Stimulated activated CD8-positive, alpha-beta memory T cell treated with anti-CD3 and anti-CD28 coated beads, Interleukin-15, amount 100 ng/mL, for 24 hours (primary cell): ENCODE data around the gene CELA2A.
"Not testable (repeated sequence)": the region's sequence is repeated elsewhere in the genome, so short reads cannot be mapped to it uniquely, and the experiment has no call there.

ENCODE experiments used
- DNase-seq: peaks from one replicate; pipeline ENCODE4 v3.0.0-alpha.2; 2020; ENCODE audit warnings: low read depth

Gene CELA2A

GRCh38 chr1:15445390-15446122 lies 11.0 kb upstream of the CELA2A start:
- no peak for DNase-seq

- DNase-seq = no peak
These were observed 10.3 kb upstream of the CELA2A start for GRCh38 chr1:15446212-15446611.

GRCh38 chr1:15448877-15449462 lies 7.6 kb upstream of the CELA2A start:
- DNase-seq = no peak

- DNase-seq = no peak
These were observed 7.0 kb upstream of the CELA2A start for GRCh38 chr1:15449567-15449966.

GRCh38 chr1:15451014-15451722 lies 5.4 kb upstream of the CELA2A start:
- no peak for DNase-seq

- DNase-seq = no peak
These were observed 4.3 kb upstream of the CELA2A start for GRCh38 chr1:15452216-15452615.

GRCh38 chr1:15452866-15453571 lies 3.5 kb upstream of the CELA2A start:
- DNase-seq = no peak

GRCh38 chr1:15453734-15454133 lies 2.8 kb upstream of the CELA2A start:
- no peak for DNase-seq

GRCh38 chr1:15454256-15454655 lies 2.3 kb upstream of the CELA2A start:
- DNase-seq = no peak

GRCh38 chr1:15455522-15455921 lies 1.0 kb upstream of the CELA2A start:
- DNase-seq = no peak

- no peak for DNase-seq
These were observed 1.1 kb downstream of the CELA2A start for GRCh38 chr1:15457585-15457984.

- not testable (repeated sequence) for DNase-seq
These were observed 1.9 kb downstream of the CELA2A start for GRCh38 chr1:15458388-15458787.

GRCh38 chr1:15459771-15460707 lies 3.5 kb downstream of the CELA2A start:
- no peak for DNase-seq

- DNase-seq = no peak
These were observed 4.2 kb downstream of the CELA2A start for GRCh38 chr1:15460708-15461095.

GRCh38 chr1:15463064-15463800 lies 6.7 kb downstream of the CELA2A start:
- not testable (repeated sequence) for DNase-seq

GRCh38 chr1:15463926-15464322 lies 7.4 kb downstream of the CELA2A start:
- DNase-seq = not testable (repeated sequence)

- no peak for DNase-seq
These were observed 9.1 kb downstream of the CELA2A start for GRCh38 chr1:15465674-15466073.

- DNase-seq = not testable (repeated sequence)
These were observed 10.6 kb downstream of the CELA2A start for GRCh38 chr1:15466955-15467625.

- no peak for DNase-seq
These were observed 11.6 kb downstream of the CELA2A start for GRCh38 chr1:15468145-15468544.

- no peak for DNase-seq
These were observed 12.8 kb downstream of the CELA2A start for GRCh38 chr1:15469361-15469760.
